ENCODE measurements around the gene LRP1B. TPM values are rescaled to one million over a fixed set of nuclear protein-coding genes. Genes with fewer than 3 reads are reported as not detected.

Gene LRP1B
- total RNA-seq, 1 experiment from 2014 or later = 0.17 TPM

- Histone ChIP-seq H3K4me3 (ENCODE audit: insufficient read depth, low read depth, low read length) (no peak overlapping the region), H3K27me3 (ENCODE audit: control insufficient read depth, insufficient read depth, low read length) (no peaks in the 10 kb centered on the region), H3K36me3 (replicated peaks; ENCODE audit: control insufficient read depth, insufficient read depth, low read length) (no peaks in the 10 kb centered on the region)
- DNase-seq = no peak
Observed at GRCh38 chr2:140759426-140760156, 1371.2 kb downstream of the LRP1B start.

- Histone ChIP-seq H3K27me3 (ENCODE audit: control insufficient read depth, insufficient read depth, low read length) (no peaks in the 10 kb centered on the region), H3K36me3 (replicated peaks; ENCODE audit: control insufficient read depth, insufficient read depth, low read length) (no peaks in the 10 kb centered on the region), H3K4me3 (ENCODE audit: insufficient read depth, low read depth, low read length) (no peak overlapping the region)
- no peak for DNase-seq
Observed at GRCh38 chr2:140747665-140748064, 1383.2 kb downstream of the LRP1B start.

- Histone ChIP-seq H3K36me3 (replicated peaks; ENCODE audit: control insufficient read depth, insufficient read depth, low read length) (no peaks in the 10 kb centered on the region), H3K27me3 (ENCODE audit: control insufficient read depth, insufficient read depth, low read length) (no peaks in the 10 kb centered on the region), H3K4me3 (ENCODE audit: insufficient read depth, low read depth, low read length) (no peak overlapping the region)
- DNase-seq = peak; percentile 0
Observed at GRCh38 chr2:140747090-140747489, 1383.7 kb downstream of the LRP1B start.

- H3K27me3 ChIP-seq (ENCODE audit: control insufficient read depth, insufficient read depth, low read length) = no peaks in the 10 kb centered on the region
- DNase-seq = no peak
- no peak overlapping the region for H3K4me3 ChIP-seq (ENCODE audit: insufficient read depth, low read depth, low read length)
- H3K36me3 ChIP-seq (replicated peaks; ENCODE audit: control insufficient read depth, insufficient read depth, low read length) = no peaks in the 10 kb centered on the region
Observed at GRCh38 chr2:140744379-140744778, 1386.4 kb downstream of the LRP1B start.

GRCh38 chr2:140737006-140737405, 1393.8 kb downstream of the LRP1B start:
- Histone ChIP-seq H3K36me3 (replicated peaks; ENCODE audit: control insufficient read depth, insufficient read depth, low read length) (no peaks in the 10 kb centered on the region), H3K4me3 (ENCODE audit: insufficient read depth, low read depth, low read length) (no peak overlapping the region), H3K27me3 (ENCODE audit: control insufficient read depth, insufficient read depth, low read length) (no peaks in the 10 kb centered on the region)
- no peak for DNase-seq

GRCh38 chr2:140734992-140735391, 1395.8 kb downstream of the LRP1B start:
- Histone ChIP-seq H3K4me3 (ENCODE audit: insufficient read depth, low read depth, low read length) (no peak overlapping the region), H3K27me3 (ENCODE audit: control insufficient read depth, insufficient read depth, low read length) (no peaks in the 10 kb centered on the region), H3K36me3 (replicated peaks; ENCODE audit: control insufficient read depth, insufficient read depth, low read length) (no peaks in the 10 kb centered on the region)
- DNase-seq = no peak

GRCh38 chr2:140718999-140719398, 1411.8 kb downstream of the LRP1B start:
- Histone ChIP-seq H3K4me3 (ENCODE audit: insufficient read depth, low read depth, low read length) (no peak overlapping the region), H3K27me3 (ENCODE audit: control insufficient read depth, insufficient read depth, low read length) (no peaks in the 10 kb centered on the region), H3K36me3 (replicated peaks; ENCODE audit: control insufficient read depth, insufficient read depth, low read length) (no peaks in the 10 kb centered on the region)
- no peak for DNase-seq

- Histone ChIP-seq H3K27me3 (ENCODE audit: control insufficient read depth, insufficient read depth, low read length) (no peaks in the 10 kb centered on the region), H3K4me3 (ENCODE audit: insufficient read depth, low read depth, low read length) (no peak overlapping the region), H3K36me3 (replicated peaks; ENCODE audit: control insufficient read depth, insufficient read depth, low read length) (no peaks in the 10 kb centered on the region)
- no peak for DNase-seq
Observed at GRCh38 chr2:140717481-140717880, 1413.3 kb downstream of the LRP1B start.

- Histone ChIP-seq H3K4me3 (ENCODE audit: insufficient read depth, low read depth, low read length) (no peak overlapping the region), H3K36me3 (replicated peaks; ENCODE audit: control insufficient read depth, insufficient read depth, low read length) (no peaks in the 10 kb centered on the region), H3K27me3 (ENCODE audit: control insufficient read depth, insufficient read depth, low read length) (no peaks in the 10 kb centered on the region)
- DNase-seq = no peak
Observed at GRCh38 chr2:140714586-140714985, 1416.2 kb downstream of the LRP1B start.

- no peak overlapping the region for H3K4me3 ChIP-seq (ENCODE audit: insufficient read depth, low read depth, low read length)
- no peak for DNase-seq
- no peaks in the 10 kb centered on the region for H3K36me3 ChIP-seq (replicated peaks; ENCODE audit: control insufficient read depth, insufficient read depth, low read length)
- H3K27me3 ChIP-seq (ENCODE audit: control insufficient read depth, insufficient read depth, low read length) = no peaks in the 10 kb centered on the region
Observed at GRCh38 chr2:140711867-140712266, 1418.9 kb downstream of the LRP1B start.

- no peak overlapping the region for H3K4me3 ChIP-seq (ENCODE audit: insufficient read depth, low read depth, low read length)
- H3K36me3 ChIP-seq (replicated peaks; ENCODE audit: control insufficient read depth, insufficient read depth, low read length) = no peaks in the 10 kb centered on the region
- no peak for DNase-seq
- no peaks in the 10 kb centered on the region for H3K27me3 ChIP-seq (ENCODE audit: control insufficient read depth, insufficient read depth, low read length)
Observed at GRCh38 chr2:140701726-140702125, 1429.1 kb downstream of the LRP1B start.

GRCh38 chr2:140698636-140699035, 1432.2 kb downstream of the LRP1B start:
- no peaks in the 10 kb centered on the region for H3K27me3 ChIP-seq (ENCODE audit: control insufficient read depth, insufficient read depth, low read length)
- no peak overlapping the region for H3K4me3 ChIP-seq (ENCODE audit: insufficient read depth, low read depth, low read length)
- H3K36me3 ChIP-seq (replicated peaks; ENCODE audit: control insufficient read depth, insufficient read depth, low read length) = no peaks in the 10 kb centered on the region
- DNase-seq = no peak

- H3K27me3 ChIP-seq (ENCODE audit: control insufficient read depth, insufficient read depth, low read length) = no peaks in the 10 kb centered on the region
- no peak for DNase-seq
- no peak overlapping the region for H3K4me3 ChIP-seq (ENCODE audit: insufficient read depth, low read depth, low read length)
- no peaks in the 10 kb centered on the region for H3K36me3 ChIP-seq (replicated peaks; ENCODE audit: control insufficient read depth, insufficient read depth, low read length)
Observed at GRCh38 chr2:140696449-140696848, 1434.4 kb downstream of the LRP1B start.

- no peaks in the 10 kb centered on the region for H3K36me3 ChIP-seq (replicated peaks; ENCODE audit: control insufficient read depth, insufficient read depth, low read length)
- no peaks in the 10 kb centered on the region for H3K27me3 ChIP-seq (ENCODE audit: control insufficient read depth, insufficient read depth, low read length)
- no peak for DNase-seq
- H3K4me3 ChIP-seq (ENCODE audit: insufficient read depth, low read depth, low read length) = no peak overlapping the region
Observed at GRCh38 chr2:140695155-140695554, 1435.7 kb downstream of the LRP1B start.

GRCh38 chr2:140687825-140688224, 1443.0 kb downstream of the LRP1B start:
- H3K4me3 ChIP-seq (ENCODE audit: insufficient read depth, low read depth, low read length) = no peak overlapping the region
- DNase-seq = no peak
- no peaks in the 10 kb centered on the region for H3K36me3 ChIP-seq (replicated peaks; ENCODE audit: control insufficient read depth, insufficient read depth, low read length)
- H3K27me3 ChIP-seq (ENCODE audit: control insufficient read depth, insufficient read depth, low read length) = no peaks in the 10 kb centered on the region

- no peaks in the 10 kb centered on the region for H3K36me3 ChIP-seq (replicated peaks; ENCODE audit: control insufficient read depth, insufficient read depth, low read length)
- no peak for DNase-seq
- H3K4me3 ChIP-seq (ENCODE audit: insufficient read depth, low read depth, low read length) = no peak overlapping the region
- H3K27me3 ChIP-seq (ENCODE audit: control insufficient read depth, insufficient read depth, low read length) = no peaks in the 10 kb centered on the region
Observed at GRCh38 chr2:140683658-140684057, 1447.2 kb downstream of the LRP1B start.

Measured in H7 (cell line).